ENCODE measurements around the gene TSPY4.
"Not testable (repeated sequence)": the region's sequence is repeated elsewhere in the genome, so short reads cannot be mapped to it uniquely, and the experiment has no call there.

Gene TSPY4, protein sequence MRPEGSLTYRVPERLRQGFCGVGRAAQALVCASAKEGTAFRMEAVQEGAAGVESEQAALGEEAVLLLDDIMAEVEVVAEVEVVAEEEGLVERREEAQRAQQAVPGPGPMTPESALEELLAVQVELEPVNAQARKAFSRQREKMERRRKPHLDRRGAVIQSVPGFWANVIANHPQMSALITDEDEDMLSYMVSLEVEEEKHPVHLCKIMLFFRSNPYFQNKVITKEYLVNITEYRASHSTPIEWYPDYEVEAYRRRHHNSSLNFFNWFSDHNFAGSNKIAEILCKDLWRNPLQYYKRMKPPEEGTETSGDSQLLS

DNA sequence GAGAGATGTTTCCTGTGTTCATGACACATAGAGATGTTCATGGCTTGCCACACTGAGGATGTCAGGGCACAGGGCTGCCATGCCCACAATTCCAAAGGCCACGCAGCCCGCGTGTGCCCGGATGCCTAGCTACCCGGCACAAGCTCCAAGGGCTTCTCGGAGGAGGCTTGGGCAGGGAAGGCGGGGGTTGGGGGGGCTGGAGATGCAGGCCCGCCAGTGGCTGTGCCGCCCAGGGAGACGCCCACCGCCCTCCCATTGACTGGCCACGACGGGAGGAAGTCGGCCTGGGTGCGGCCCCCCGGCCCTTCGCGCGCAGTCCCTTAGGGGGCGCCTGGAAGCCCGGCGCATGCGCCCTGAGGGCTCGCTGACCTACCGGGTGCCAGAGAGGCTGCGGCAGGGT is at the start of gene TSPY4:
TSS of gene TSPY4 (plus strand) at position 301 of the 400 bp plus-strand sequence. CDS start at position 347, 46 bp downstream.
- not testable (repeated sequence) for DNase-seq

DNA sequence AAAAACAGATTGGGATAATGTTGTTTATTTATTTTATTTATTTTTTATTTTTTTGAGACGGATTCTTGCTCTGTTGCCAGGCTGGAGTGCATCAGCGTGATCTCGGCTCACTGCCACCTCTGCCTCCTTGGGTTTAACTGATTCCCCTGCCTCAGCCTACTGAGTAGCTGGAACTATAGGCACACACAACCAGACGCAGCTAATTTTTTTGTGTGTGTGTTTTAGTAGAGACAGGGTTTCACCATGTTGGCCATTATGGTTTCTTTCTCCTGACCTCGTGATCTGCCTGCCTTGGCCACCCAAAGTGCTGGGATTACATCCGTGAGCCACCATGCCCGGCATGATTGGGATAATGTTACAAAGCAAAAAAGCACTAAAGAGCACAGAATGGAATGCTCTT is 16.3 kb upstream of the TSPY4 start:
- DNase-seq: no peak

DNA sequence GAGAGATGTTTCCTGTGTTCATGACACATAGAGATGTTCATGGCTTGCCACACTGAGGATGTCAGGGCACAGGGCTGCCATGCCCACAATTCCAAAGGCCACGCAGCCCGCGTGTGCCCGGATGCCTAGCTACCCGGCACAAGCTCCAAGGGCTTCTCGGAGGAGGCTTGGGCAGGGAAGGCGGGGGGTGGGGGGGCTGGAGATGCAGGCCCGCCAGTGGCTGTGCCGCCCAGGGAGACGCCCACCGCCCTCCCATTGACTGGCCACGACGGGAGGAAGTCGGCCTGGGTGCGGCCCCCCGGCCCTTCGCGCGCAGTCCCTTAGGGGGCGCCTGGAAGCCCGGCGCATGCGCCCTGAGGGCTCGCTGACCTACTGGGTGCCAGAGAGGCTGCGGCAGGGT is 20.2 kb downstream of the TSPY4 start, which contains the start of gene TSPY8:
TSS of gene TSPY8 (plus strand) at position 301 of the 400 bp plus-strand sequence. CDS start at position 347, 46 bp downstream.
- DNase-seq: not testable (repeated sequence)

Measured in amniotic stem cell (primary cell).